Kidney epithelial cell (primary cell): ENCODE results near the gene CRKL. TPM values are rescaled to one million over a fixed set of nuclear protein-coding genes. Genes with fewer than 3 reads are reported as not detected.

ENCODE experiments used
- DNase-seq: peaks from one replicate; pipeline ENCODE4 v3.0.0-alpha.2; 2010; ENCODE audit warnings: low read depth
- H3K27me3 ChIP-seq: 2 replicates; pipeline ENCODE4 v1.6.0; 2011; ENCODE audit warnings: low read length; ENCODE audit not compliant: control insufficient read depth, insufficient read depth
- H3K36me3 ChIP-seq: 2 replicates; pipeline ENCODE4 v1.5.1; 2011; ENCODE audit warnings: low read length; ENCODE audit not compliant: control insufficient read depth, insufficient read depth
- H3K4me3 ChIP-seq: 2 replicates; pipeline ENCODE4 v1.5.1; 2011; ENCODE audit warnings: low read depth, mild to moderate bottlenecking, control low read depth, low read length
- CTCF ChIP-seq: IDR thresholded peaks from 2 replicates; pipeline ENCODE4 v1.5.1; 2011; ENCODE audit warnings: mild to moderate bottlenecking, moderate library complexity, low read length, control low read depth, inconsistent platforms; ENCODE audit not compliant: insufficient read depth, poor library complexity, severe bottlenecking
- total RNA-seq: library from RNA; depleted of rRNA; stranded (reverse); fragments of >200 nt; gene quantifications from 2 replicates; pipeline ENCODE4 v1.2.3, GENCODE V29; 2015

Gene CRKL
- total RNA-seq, 1 donor from 2014 or later, result 47.7 TPM

- Histone ChIP-seq H3K4me3 (peak overlapping the region; percentile 64), H3K36me3 (no peaks in the 10 kb centered on the region), H3K27me3 (no peaks in the 10 kb centered on the region)
- no peak for DNase-seq
- no peak for TF ChIP-seq CTCF
Measured at GRCh38 chr22:20919718-20920117, 2.5 kb downstream of the CRKL start.

GRCh38 chr22:20920881-20921203, 3.6 kb downstream of the CRKL start:
- no peaks in the 10 kb centered on the region for H3K27me3 ChIP-seq
- peak overlapping the region; percentile 64 for H3K4me3 ChIP-seq
- H3K36me3 ChIP-seq, result no peaks in the 10 kb centered on the region
- DNase-seq, result no peak
- TF ChIP-seq CTCF, result no peak

- Histone ChIP-seq H3K27me3 (no peaks in the 10 kb centered on the region), H3K36me3 (no peaks in the 10 kb centered on the region), H3K4me3 (no peak overlapping the region)
- DNase-seq, result no peak
- no peak for TF ChIP-seq CTCF
Measured at GRCh38 chr22:20922141-20922751, 5.0 kb downstream of the CRKL start.

GRCh38 chr22:20926243-20926642, 9.0 kb downstream of the CRKL start:
- Histone ChIP-seq H3K27me3 (no peaks in the 10 kb centered on the region), H3K36me3 (no peaks in the 10 kb centered on the region), H3K4me3 (no peak overlapping the region)
- no peak for TF ChIP-seq CTCF
- no peak for DNase-seq

- Histone ChIP-seq H3K4me3 (no peak overlapping the region), H3K36me3 (no peaks in the 10 kb centered on the region), H3K27me3 (no peaks in the 10 kb centered on the region)
- DNase-seq, result no peak
- TF ChIP-seq CTCF, result no peak
Measured at GRCh38 chr22:20927940-20928572, 10.8 kb downstream of the CRKL start.

GRCh38 chr22:20928573-20928967, 11.4 kb downstream of the CRKL start:
- no peak for DNase-seq
- Histone ChIP-seq H3K27me3 (no peaks in the 10 kb centered on the region), H3K4me3 (no peak overlapping the region), H3K36me3 (no peaks in the 10 kb centered on the region)
- no peak for TF ChIP-seq CTCF
